ENCODE results near the gene BLVRA. TPM values are rescaled to one million over a fixed set of nuclear protein-coding genes. Genes with fewer than 3 reads are reported as not detected.

Gene BLVRA
- total RNA-seq, 6 experiments from 2014 or later, result 3.1 to 14.7 (median 5.6) TPM

DNA sequence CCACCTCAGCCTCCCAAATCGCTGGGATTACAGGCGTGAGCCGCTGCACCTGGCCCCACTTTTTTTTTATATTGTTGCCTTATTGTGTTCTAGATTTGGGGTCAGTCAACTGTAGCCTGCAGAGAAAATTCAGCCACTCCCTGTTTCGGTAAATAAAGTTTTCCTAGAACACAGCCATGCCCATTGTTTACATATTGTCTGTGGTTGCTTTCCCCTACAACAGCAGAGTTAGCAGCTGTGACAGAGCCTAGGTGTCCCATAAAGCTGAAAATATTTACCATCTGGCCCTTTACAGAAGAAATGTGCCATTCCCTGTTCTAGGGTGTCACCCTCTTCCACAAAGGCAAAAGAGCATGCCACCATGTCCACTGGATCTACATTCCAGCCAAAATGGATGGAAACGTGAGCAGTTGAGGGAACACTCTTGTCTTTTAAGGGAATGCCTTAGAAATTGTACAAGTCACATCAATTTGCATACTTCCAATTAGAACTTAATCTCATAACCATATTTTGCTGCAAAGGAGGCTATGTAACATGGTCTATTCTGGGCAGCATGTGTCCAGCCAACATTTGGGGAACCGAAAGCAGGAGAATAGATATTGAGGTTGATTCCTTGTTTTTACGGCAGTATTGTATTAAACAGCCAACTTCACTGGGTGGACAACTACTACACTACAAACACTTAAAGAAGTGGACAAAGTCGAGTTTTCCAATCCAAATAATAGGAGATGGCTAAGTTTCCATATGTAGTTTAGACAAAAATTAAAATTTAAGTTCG lies 11.0 kb upstream of the BLVRA start:
- peak in 1 of 4 donors; percentile 44 for ATAC-seq
- TF ChIP-seq POLR2A (IDR thresholded peaks at IDR 0.05), result no peak
- TF ChIP-seq CTCF (IDR thresholded peaks at IDR 0.05), result no peak
- H3K4me3 ChIP-seq, result no peak overlapping the region
- no peak for DNase-seq
- 78% methylated on average over 9 of the region's 9 CpGs for whole genome bisulfite sequencing (ENCODE audit: insufficient coverage, low coverage, low lambda C conversion rate, missing lambda C conversion rate)
- intact Hi-C loops (cut with DNase I), result no loop called here
- H3K4me1 ChIP-seq, result no peaks in the 10 kb centered on the region
- H3K36me3 ChIP-seq, result no peaks in the 10 kb centered on the region
- no peaks in the 10 kb centered on the region for H3K27me3 ChIP-seq
- H3K27ac ChIP-seq, result no peak overlapping the region
- H3K9me3 ChIP-seq, result no peaks in the 10 kb centered on the region

DNA sequence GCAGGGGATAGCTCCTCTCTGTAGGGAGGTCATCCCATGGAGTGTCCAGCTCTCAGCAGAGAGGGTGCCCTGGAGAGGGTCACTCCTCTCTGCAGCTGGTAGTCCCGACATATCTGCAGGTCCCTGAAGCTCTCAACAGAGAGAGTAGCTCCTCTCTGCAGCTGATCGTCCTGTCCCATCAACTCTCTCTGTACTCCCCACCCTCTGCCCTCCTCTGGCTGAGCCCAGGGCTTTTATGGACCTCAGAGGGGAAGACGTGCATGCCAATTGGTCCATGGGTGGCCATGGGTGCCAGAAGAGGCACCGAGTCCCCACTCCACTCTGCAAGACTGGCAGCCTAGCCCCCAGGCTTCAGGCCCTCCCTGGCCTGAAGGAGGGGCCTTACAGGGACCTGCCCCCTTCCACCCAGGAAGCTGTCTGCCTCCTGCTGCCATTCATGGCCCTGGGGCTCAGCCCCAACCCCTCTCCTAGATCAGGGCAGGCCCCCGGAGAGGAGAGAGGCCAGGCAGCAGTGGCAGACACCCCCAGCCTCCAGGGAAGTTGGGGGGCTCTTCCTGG lies 9.0 kb upstream of the BLVRA start:
- no peak overlapping the region for H3K27ac ChIP-seq
- no peak overlapping the region for H3K4me3 ChIP-seq
- DNase-seq (no peak), ATAC-seq (peak in 1 of 4 donors; percentile 26)
- H3K36me3 ChIP-seq, result no peaks in the 10 kb centered on the region
- intact Hi-C loops (cut with DNase I), result no loop called here
- H3K9me3 ChIP-seq, result no peaks in the 10 kb centered on the region
- no peak for TF ChIP-seq POLR2A (IDR thresholded peaks at IDR 0.05)
- TF ChIP-seq CTCF (IDR thresholded peaks at IDR 0.05), result no peak
- H3K4me1 ChIP-seq, result no peaks in the 10 kb centered on the region
- no CpG with 5 or more reads among the region's 5 CpGs for WGBS (ENCODE audit: insufficient coverage, low coverage, low lambda C conversion rate, missing lambda C conversion rate)
- no peaks in the 10 kb centered on the region for H3K27me3 ChIP-seq

- WGBS (ENCODE audit: insufficient coverage, low coverage, low lambda C conversion rate, missing lambda C conversion rate), result 66% methylated on average over 5 of the region's 14 CpGs
- H3K9me3 ChIP-seq, result no peaks in the 10 kb centered on the region
- H3K36me3 ChIP-seq, result no peaks in the 10 kb centered on the region
- ATAC-seq (no peak), DNase-seq (no peak)
- H3K4me1 ChIP-seq, result no peaks in the 10 kb centered on the region
- H3K27ac ChIP-seq, result no peak overlapping the region
- H3K4me3 ChIP-seq, result no peak overlapping the region
- TF ChIP-seq CTCF (IDR thresholded peaks at IDR 0.05) (no peak), POLR2A (IDR thresholded peaks at IDR 0.05) (no peak)
- intact Hi-C loops (cut with DNase I), result no loop called here
- H3K27me3 ChIP-seq, result no peaks in the 10 kb centered on the region
Observed at GRCh38 chr7:43750016-43750887, 8.2 kb upstream of the BLVRA start.

DNA sequence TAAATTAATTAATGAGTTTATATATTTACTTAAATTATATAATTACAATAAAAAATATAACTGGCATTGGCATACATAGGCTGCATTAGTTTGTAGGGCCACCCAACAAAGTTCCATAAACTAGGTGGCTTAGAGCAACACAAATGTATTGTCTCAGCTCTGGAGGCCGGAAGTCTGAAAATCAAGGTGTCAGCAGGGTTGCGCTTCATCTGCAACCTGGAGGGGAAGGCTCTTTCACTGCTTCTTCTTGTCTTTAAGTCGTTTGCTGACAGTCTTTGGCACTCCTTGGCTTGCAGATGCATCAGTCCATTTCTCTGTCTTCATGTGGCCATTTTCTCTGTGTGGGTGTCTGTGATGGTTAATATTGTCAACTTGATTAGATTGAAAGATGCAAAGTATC lies 6.1 kb upstream of the BLVRA start:
- Histone ChIP-seq H3K4me1 (no peaks in the 10 kb centered on the region), H3K27me3 (no peaks in the 10 kb centered on the region), H3K36me3 (no peaks in the 10 kb centered on the region), H3K27ac (no peak overlapping the region), H3K4me3 (no peak overlapping the region), H3K9me3 (no peaks in the 10 kb centered on the region)
- no peak for ATAC-seq
- WGBS (ENCODE audit: insufficient coverage, low coverage, low lambda C conversion rate, missing lambda C conversion rate), result 89% methylated on average over 3 of the region's 3 CpGs
- no peak for TF ChIP-seq CTCF (IDR thresholded peaks at IDR 0.05)
- no peak for TF ChIP-seq POLR2A (IDR thresholded peaks at IDR 0.05)
- intact Hi-C loops (cut with DNase I), result no loop called here
- DNase-seq, result no peak
